GM12878 (cell line): ENCODE data around the gene MYOM3. TPM values are rescaled to one million over a fixed set of nuclear protein-coding genes. Genes with fewer than 3 reads are reported as not detected.

Experiments used
- ATAC-seq: fragments of 200-7000 bp; cut with Tn5 transposase; 3 replicates; pipeline ENCODE4 v1.9.1; 2020; ENCODE audit warnings: mild to moderate bottlenecking, moderate library complexity
- BruUV-seq: library from RNA; stranded (reverse); fragments of 400-500 nt; replicated peaks from 2 replicates; lab custom pipeline; 2021; lab: Mats Ljungman, UMichigan
- CTCF ChIA-PET: fragments of 300-600 bp; sonication (Branson Sonifier 250); formaldehyde crosslinking; extraction: SDS; loops from one replicate; lab custom pipeline; 2021; ENCODE audit warnings: inconsistent platforms; lab: Yijun Ruan, JAX
- POLR2A ChIA-PET: fragments of 350-600 bp; formaldehyde crosslinking; extraction: SDS; loops from one replicate; lab custom pipeline; 2021; ENCODE audit warnings: inconsistent platforms; lab: Charles Lee
- RAD21 ChIA-PET: fragments of 300-600 bp; sonication (Branson Sonifier 250); formaldehyde crosslinking; loops from one replicate; lab custom pipeline; 2023; ENCODE audit warnings: antibody characterized with exemption; ENCODE audit not compliant: unreplicated experiment; lab: Charles Lee
- SMC1A ChIA-PET: fragments of 300-600 bp; sonication (Branson Sonifier 250); formaldehyde crosslinking; loops from one replicate; lab custom pipeline; 2023; ENCODE audit not compliant: unreplicated experiment, uncharacterized antibody; lab: Charles Lee
- DNase-seq: peaks from one replicate; pipeline ENCODE4 v3.0.0-alpha.2; 2011; ENCODE audit warnings: low read depth, low spot score
- FAIRE-seq: peaks from 3 replicates; lab custom pipeline; 2011; peaks lifted over from hg19 to GRCh38; lab: Jason Lieb, UNC
- H2AFZ ChIP-seq: 2 replicates; pipeline ENCODE4 v1.6.0; 2011; ENCODE audit warnings: low read depth, low read length, control low read depth; ENCODE audit not compliant: control insufficient read depth
- H3K27ac ChIP-seq: 2 replicates; pipeline ENCODE4 v1.5.1; 2011; ENCODE audit warnings: control low read depth; ENCODE audit not compliant: control insufficient read depth, insufficient read depth
- H3K27me3 ChIP-seq, 2 experiments: replicated peaks in 1 of 2; 2 replicates each; pipeline versions ENCODE4 v1.6.0 to v1.6.1; 2011; ENCODE audit warnings: low read length in 1 of 2; ENCODE audit not compliant: control insufficient read depth in 2 of 2, insufficient read depth in 2 of 2
- H3K36me3 ChIP-seq, 2 experiments: 2 replicates each; pipeline ENCODE4 v1.5.1; 2011; ENCODE audit warnings: low read length in 1 of 2; ENCODE audit not compliant: control insufficient read depth in 2 of 2, insufficient read depth in 2 of 2
- H3K4me1 ChIP-seq: 2 replicates; pipeline ENCODE4 v1.6.1; 2011; ENCODE audit warnings: mild to moderate bottlenecking, low read length, moderate library complexity, mixed read lengths; ENCODE audit not compliant: control insufficient read depth, insufficient read depth
- H3K4me2 ChIP-seq: 2 replicates; pipeline ENCODE4 v1.6.0; 2011; ENCODE audit warnings: control low read depth; ENCODE audit not compliant: control insufficient read depth, insufficient read depth
- H3K4me3 ChIP-seq: fragments of 200-600 bp; sonication (generic); 2 replicates; pipeline ENCODE4 v1.5.1; 2016
- H3K79me2 ChIP-seq: 2 replicates; pipeline ENCODE4 v1.6.0; 2011; ENCODE audit warnings: low read length; ENCODE audit not compliant: control insufficient read depth, insufficient read depth
- H3K9ac ChIP-seq: 2 replicates; pipeline ENCODE4 v1.8.0; 2011; ENCODE audit warnings: low read length, control low read depth, mixed read lengths; ENCODE audit not compliant: control insufficient read depth, insufficient read depth
- H3K9me3 ChIP-seq: replicated peaks from 3 replicates; pipeline ENCODE4 v1.5.1; 2011; ENCODE audit warnings: mild to moderate bottlenecking, low read length; ENCODE audit not compliant: control insufficient read depth, insufficient read depth
- H4K20me1 ChIP-seq: 2 replicates; pipeline ENCODE4 v1.6.0; 2011; ENCODE audit not compliant: control insufficient read depth, insufficient read depth
- BRCA1 ChIP-seq: IDR thresholded peaks from 2 replicates; pipeline ENCODE4 v1.6.1; 2011; ENCODE audit warnings: low read depth, low read length, improper control_type of control experiment
- EGR1 ChIP-seq, 2 experiments: IDR thresholded peaks; 1 replicate in 1 of 2; 2 replicates in 1 of 2; pipeline ENCODE4 v1.6.1; 2011 to 2012; ENCODE audit warnings: low read depth in 2 of 2, low read length in 2 of 2, borderline replicate concordance in 1 of 2, mild to moderate bottlenecking in 1 of 2, moderate library complexity in 1 of 2
- HDGF ChIP-seq: fragments of 450-650 bp; IDR thresholded peaks from 2 replicates; pipeline ENCODE4 v1.6.1; 2016; ENCODE audit warnings: antibody characterized with exemption
- JUNB ChIP-seq: IDR thresholded peaks from 2 replicates; pipeline ENCODE4 v1.6.1; 2016; ENCODE audit warnings: antibody characterized with exemption, mild to moderate bottlenecking
- MEF2B ChIP-seq: fragments of 450-650 bp; IDR thresholded peaks from 2 replicates; pipeline ENCODE4 v1.6.1; 2018; ENCODE audit warnings: mild to moderate bottlenecking, moderate library complexity; ENCODE audit not compliant: partially characterized antibody, poor library complexity, severe bottlenecking
- RFX5 ChIP-seq: IDR thresholded peaks from 2 replicates; pipeline ENCODE4 v1.6.1; 2011; ENCODE audit warnings: low read depth, low read length, improper control_type of control experiment
- RUNX3 ChIP-seq: IDR thresholded peaks from 2 replicates; pipeline ENCODE4 v1.6.1; 2012; ENCODE audit warnings: low read length, inconsistent platforms
- TAF1 ChIP-seq: IDR thresholded peaks from 2 replicates; pipeline ENCODE4 v1.6.1; 2011; ENCODE audit warnings: mild to moderate bottlenecking, low read depth, low read length, borderline replicate concordance
- WGBS: methylation state at CpG from one replicate; pipeline ENCODE4 v1.1.6; 2016; ENCODE audit warnings: low lambda C conversion rate; ENCODE audit not compliant: insufficient replicate concordance, insufficient coverage; ENCODE audit errors: missing lambda C conversion rate; 5-methylcytosine and 5-hydroxymethylcytosine counted together
- in situ Hi-C: fragments of 300-500 bp; cut with MboI; formaldehyde crosslinking; loops from 9 replicates; pipeline ENCODE4 v1.14.3; 2018; ENCODE audit warnings: mixed read lengths
- intact Hi-C: fragments of 100-400 bp; cut with micrococcal nuclease; formaldehyde crosslinking; loops from one replicate; pipeline ENCODE4 v1.14.2; 2022; ENCODE audit not compliant: unreplicated experiment
- polyA plus RNA-seq, 11 experiments: library from polyadenylated mRNA; depleted of rRNA in 4 of 11; unstranded in 6 of 11; stranded (reverse) in 5 of 11; fragments of >200 nt; fragmentation: Nextera tagmentation in 4 of 11; fragmentation: Illumina TruSeq in 1 of 11; extraction: Ambion mirVana in 4 of 11; extraction: Trizol in 1 of 11; gene quantifications; 1 replicate in 1 of 11; 2 replicates in 10 of 11; pipeline versions ENCODE4 v1.2.1 to v1.2.3, GENCODE V29; 2011 to 2016; ENCODE audit warnings: inconsistent platforms in 2 of 11, missing spikeins in 2 of 11, low read depth in 1 of 11
- total RNA-seq, 4 experiments: library from RNA; depleted of rRNA in 3 of 4; stranded (reverse); fragments of >200 nt in 3 of 4; fragmentation: Illumina TruSeq in 1 of 4; extraction: Trizol in 1 of 4; gene quantifications; 2 replicates each; pipeline versions ENCODE4 v1.2.1 to v1.2.3, GENCODE V29; 2013 to 2021
- TF ChIP-seq, protein P1 (sequence below): IDR thresholded peaks from 2 replicates; pipeline ENCODE4 v1.6.1; 2012; ENCODE audit warnings: low read depth, low read length, improper control_type of control experiment
- TF ChIP-seq, protein P2 (sequence below): IDR thresholded peaks from 2 replicates; pipeline ENCODE4 v1.6.1; 2011; ENCODE audit warnings: low read depth, low read length, improper control_type of control experiment, borderline replicate concordance
- TF ChIP-seq, protein P3 (sequence below), 3 experiments: IDR thresholded peaks in 2 of 3; conservative IDR thresholded peaks in 1 of 3; 2 replicates each; pipeline ENCODE4 v1.5.1; 2011; ENCODE audit warnings: low read depth in 3 of 3, low read length in 3 of 3, mild to moderate bottlenecking in 3 of 3, control low read depth in 2 of 3, moderate library complexity in 2 of 3, inconsistent platforms in 1 of 3, mixed read lengths in 1 of 3; ENCODE audit not compliant: control insufficient read depth in 2 of 3, insufficient read depth in 1 of 3; ENCODE audit errors: extremely low read depth in 1 of 3
- TF ChIP-seq, protein P4 (sequence below): fragments of 450-650 bp; formaldehyde crosslinking; IDR thresholded peaks from 2 replicates; pipeline ENCODE4 v1.4.0; 2022; ENCODE audit warnings: mild to moderate bottlenecking, moderate library complexity

The MYOM3 gene
- total and polyA plus RNA-seq, 10 of the 15 experiments (the other 5 are each of a cell fraction or from before 2014, with no cell fraction given): 0.06 TPM; not detected in 9

DNA sequence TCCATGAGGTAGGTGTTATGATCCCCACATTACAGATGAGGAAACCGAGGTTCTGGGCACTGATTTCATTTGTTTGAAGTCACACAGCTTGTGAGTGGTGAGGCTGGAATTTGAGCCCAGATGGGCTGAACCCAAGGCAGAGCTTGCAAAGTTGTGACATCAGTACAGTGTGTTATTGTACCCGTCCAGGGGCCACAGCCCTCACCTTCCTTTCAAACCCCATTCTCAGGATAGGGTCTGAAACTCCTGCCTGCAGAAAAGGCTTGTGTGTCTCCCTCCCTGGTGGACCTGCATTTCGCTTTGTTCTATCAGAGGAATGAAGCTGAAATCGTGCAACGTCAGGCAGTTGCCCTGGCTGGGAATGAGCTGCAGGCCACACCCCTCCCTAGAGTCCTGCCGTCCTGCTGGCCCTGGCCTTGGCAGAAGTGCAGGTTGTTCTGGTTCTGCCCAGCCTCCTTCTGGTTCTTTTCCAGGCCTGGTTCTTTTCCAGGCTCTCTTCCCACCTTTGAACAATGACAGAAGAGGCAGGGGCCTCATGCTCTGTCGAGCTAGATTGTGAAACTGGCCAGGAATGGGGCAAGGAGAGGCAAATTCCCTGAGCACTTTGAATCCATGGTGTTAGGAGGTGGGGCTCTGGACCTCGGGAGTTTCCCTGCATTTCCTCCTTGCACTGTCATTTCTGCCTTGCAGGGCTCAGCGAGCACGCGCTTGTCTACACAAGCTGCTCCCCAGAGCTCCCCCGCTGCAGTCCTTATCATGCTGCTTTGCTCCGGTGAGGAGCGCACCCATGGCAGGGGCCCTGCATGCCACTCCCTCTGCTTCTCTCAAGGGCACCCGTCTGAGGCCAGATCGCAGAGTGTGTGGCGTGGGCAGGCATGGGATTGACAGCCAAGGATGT is 8.2 kb upstream of the MYOM3 start:
- RAD21 ChIA-PET: interaction anchor here (1.2 kb wide), 1 partner anchor 49 kb away, joined by 3 read pairs; no protein-coding TSS in a partner anchor
- no peak overlapping the region for H3K4me2 ChIP-seq
- 35% methylated on average over 17 of the region's 17 CpGs for WGBS

More for the DNA sequence above, 8.2 kb upstream of the MYOM3 start:
- FAIRE-seq (no peak), DNase-seq (no peak), ATAC-seq (no peak)
- H3K4me1 ChIP-seq: no peaks in the 10 kb centered on the region
- ChIA-PET POLR2A (no interaction called here), CTCF (interaction anchor here (0.8 kb wide), 1 partner anchor 30 kb away, joined by 3 read pairs; no protein-coding TSS in a partner anchor), SMC1A (no interaction called here)
- H3K27ac ChIP-seq: no peak overlapping the region
- no peaks in the 10 kb centered on the region for H3K79me2 ChIP-seq
- no peak overlapping the region for H3K9ac ChIP-seq
- intact Hi-C loops (no loop called here), in situ Hi-C loops (no loop called here)
- no peak overlapping the region for H2AFZ ChIP-seq
- TF ChIP-seq JUNB (no peak), MEF2B (no peak), BRCA1 (no peak), EGR1 (IDR thresholded peaks at IDR 0.05; ENCODE audit: borderline replicate concordance in 1 of 2, low read depth in 2 of 2, low read length in 2 of 2) (no peak), RUNX3 (no peak), HDGF (no peak), RFX5 (no peak), TAF1 (no peak)
- TF ChIP-seq, protein P1, sequence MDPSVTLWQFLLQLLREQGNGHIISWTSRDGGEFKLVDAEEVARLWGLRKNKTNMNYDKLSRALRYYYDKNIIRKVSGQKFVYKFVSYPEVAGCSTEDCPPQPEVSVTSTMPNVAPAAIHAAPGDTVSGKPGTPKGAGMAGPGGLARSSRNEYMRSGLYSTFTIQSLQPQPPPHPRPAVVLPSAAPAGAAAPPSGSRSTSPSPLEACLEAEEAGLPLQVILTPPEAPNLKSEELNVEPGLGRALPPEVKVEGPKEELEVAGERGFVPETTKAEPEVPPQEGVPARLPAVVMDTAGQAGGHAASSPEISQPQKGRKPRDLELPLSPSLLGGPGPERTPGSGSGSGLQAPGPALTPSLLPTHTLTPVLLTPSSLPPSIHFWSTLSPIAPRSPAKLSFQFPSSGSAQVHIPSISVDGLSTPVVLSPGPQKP: no peak
- TF ChIP-seq, protein P2, sequence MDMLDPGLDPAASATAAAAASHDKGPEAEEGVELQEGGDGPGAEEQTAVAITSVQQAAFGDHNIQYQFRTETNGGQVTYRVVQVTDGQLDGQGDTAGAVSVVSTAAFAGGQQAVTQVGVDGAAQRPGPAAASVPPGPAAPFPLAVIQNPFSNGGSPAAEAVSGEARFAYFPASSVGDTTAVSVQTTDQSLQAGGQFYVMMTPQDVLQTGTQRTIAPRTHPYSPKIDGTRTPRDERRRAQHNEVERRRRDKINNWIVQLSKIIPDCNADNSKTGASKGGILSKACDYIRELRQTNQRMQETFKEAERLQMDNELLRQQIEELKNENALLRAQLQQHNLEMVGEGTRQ: no peak
- TF ChIP-seq, protein P3, sequence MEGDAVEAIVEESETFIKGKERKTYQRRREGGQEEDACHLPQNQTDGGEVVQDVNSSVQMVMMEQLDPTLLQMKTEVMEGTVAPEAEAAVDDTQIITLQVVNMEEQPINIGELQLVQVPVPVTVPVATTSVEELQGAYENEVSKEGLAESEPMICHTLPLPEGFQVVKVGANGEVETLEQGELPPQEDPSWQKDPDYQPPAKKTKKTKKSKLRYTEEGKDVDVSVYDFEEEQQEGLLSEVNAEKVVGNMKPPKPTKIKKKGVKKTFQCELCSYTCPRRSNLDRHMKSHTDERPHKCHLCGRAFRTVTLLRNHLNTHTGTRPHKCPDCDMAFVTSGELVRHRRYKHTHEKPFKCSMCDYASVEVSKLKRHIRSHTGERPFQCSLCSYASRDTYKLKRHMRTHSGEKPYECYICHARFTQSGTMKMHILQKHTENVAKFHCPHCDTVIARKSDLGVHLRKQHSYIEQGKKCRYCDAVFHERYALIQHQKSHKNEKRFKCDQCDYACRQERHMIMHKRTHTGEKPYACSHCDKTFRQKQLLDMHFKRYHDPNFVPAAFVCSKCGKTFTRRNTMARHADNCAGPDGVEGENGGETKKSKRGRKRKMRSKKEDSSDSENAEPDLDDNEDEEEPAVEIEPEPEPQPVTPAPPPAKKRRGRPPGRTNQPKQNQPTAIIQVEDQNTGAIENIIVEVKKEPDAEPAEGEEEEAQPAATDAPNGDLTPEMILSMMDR (IDR thresholded peaks at IDR 0.05 in 2 of 3, conservative IDR thresholded peaks at IDR 0.05 in 1 of 3; ENCODE audit: control insufficient read depth in 2 of 3, extremely low read depth in 1 of 3, insufficient read depth in 1 of 3, low read depth in 3 of 3, low read length in 3 of 3): no peak
- TF ChIP-seq, protein P4, sequence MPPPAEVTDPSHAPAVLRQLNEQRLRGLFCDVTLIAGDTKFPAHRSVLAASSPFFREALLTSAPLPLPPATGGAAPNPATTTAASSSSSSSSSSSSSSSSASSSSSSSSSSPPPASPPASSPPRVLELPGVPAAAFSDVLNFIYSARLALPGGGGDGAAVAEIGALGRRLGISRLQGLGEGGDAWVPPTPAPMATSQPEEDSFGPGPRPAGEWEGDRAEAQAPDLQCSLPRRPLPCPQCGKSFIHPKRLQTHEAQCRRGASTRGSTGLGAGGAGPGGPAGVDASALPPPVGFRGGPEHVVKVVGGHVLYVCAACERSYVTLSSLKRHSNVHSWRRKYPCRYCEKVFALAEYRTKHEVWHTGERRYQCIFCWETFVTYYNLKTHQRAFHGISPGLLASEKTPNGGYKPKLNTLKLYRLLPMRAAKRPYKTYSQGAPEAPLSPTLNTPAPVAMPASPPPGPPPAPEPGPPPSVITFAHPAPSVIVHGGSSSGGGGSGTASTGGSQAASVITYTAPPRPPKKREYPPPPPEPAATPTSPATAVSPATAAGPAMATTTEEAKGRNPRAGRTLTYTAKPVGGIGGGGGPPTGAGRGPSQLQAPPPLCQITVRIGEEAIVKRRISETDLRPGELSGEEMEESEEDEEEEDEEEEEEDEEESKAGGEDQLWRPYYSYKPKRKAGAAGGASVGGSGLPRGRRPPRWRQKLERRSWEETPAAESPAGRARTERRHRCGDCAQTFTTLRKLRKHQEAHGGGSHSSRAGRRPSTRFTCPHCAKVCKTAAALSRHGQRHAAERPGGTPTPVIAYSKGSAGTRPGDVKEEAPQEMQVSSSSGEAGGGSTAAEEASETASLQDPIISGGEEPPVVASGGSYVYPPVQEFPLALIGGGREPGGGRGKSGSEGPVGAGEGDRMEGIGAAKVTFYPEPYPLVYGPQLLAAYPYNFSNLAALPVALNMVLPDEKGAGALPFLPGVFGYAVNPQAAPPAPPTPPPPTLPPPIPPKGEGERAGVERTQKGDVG (CRISPR knock-in tag): no peak
- no peaks in the 10 kb centered on the region for H4K20me1 ChIP-seq
- H3K9me3 ChIP-seq: no peaks in the 10 kb centered on the region
- H3K27me3 ChIP-seq: peaks cover 0 to 3% of the 10 kb centered on the region in 2 experiments; a peak in 2 of 4 replicates
- no TSS peak for BruUV-seq
- H3K4me3 ChIP-seq: no peak overlapping the region
- no peaks in the 10 kb centered on the region for H3K36me3 ChIP-seq
